GM18873 (cell line): Measurements from ENCODE around the gene OR6C70.

Experiments
- ATAC-seq: cut with Tn5 transposase; IDR thresholded peaks from one replicate; pipeline ENCODE4 v1.9.1; 2021; ENCODE audit warnings: mild to moderate bottlenecking, moderate library complexity, moderate number of reproducible peaks; ENCODE audit not compliant: unreplicated experiment, low FRiP score

Gene OR6C70

GRCh38 chr12:55420307-55420962 lies 49.5 kb downstream of the OR6C70 start:
- ATAC-seq: no peak
